B cell (primary cell): Measurements from ENCODE around the gene FGD4. TPM values are rescaled to one million over a fixed set of nuclear protein-coding genes. Genes with fewer than 3 reads are reported as not detected.

Source experiments
- ATAC-seq: fragments of 200-7000 bp; cut with Tn5 transposase; one replicate; pipeline ENCODE4 v1.10.0; 2021; ENCODE audit warnings: low read depth, mild to moderate bottlenecking, moderate number of reproducible peaks, moderate library complexity
- CTCF ChIA-PET: fragments of 350-600 bp; sonication (Branson Sonifier 250); formaldehyde crosslinking; loops from one replicate; lab custom pipeline; 2021; ENCODE audit warnings: antibody characterized with exemption, inconsistent platforms; lab: Charles Lee
- POLR2A ChIA-PET: fragments of 350-600 bp; sonication (Branson Sonifier 250); formaldehyde crosslinking; loops from one replicate; lab custom pipeline; 2021; ENCODE audit warnings: antibody characterized with exemption; lab: Charles Lee
- DNase-seq: peaks from one replicate; pipeline ENCODE4 v3.0.0; 2013
- H2AFZ ChIP-seq: 2 replicates; pipeline ENCODE4 v1.6.1; 2012; ENCODE audit warnings: mild to moderate bottlenecking, low read depth, low read length; ENCODE audit not compliant: insufficient read depth, poor library complexity, severe bottlenecking
- H3K27ac ChIP-seq, 2 donors: 1 replicate in 1 of 2; 2 replicates in 1 of 2; pipeline ENCODE4 v1.5.1; 2012 to 2013; ENCODE audit warnings: low read length in 2 of 2, mild to moderate bottlenecking in 2 of 2, moderate library complexity in 1 of 2
- H3K27me3 ChIP-seq, 4 experiments: fragments of 200-600 bp in 1 of 4; sonication (generic) in 1 of 4; replicated peaks in 1 of 4; 1 replicate in 2 of 4; 2 replicates in 2 of 4; pipeline versions ENCODE4 v1.6.1 to v1.7.0; 2013 to 2016; ENCODE audit warnings: low read length in 3 of 4, mild to moderate bottlenecking in 2 of 4, mixed read lengths in 1 of 4, moderate library complexity in 1 of 4; ENCODE audit not compliant: insufficient read depth in 4 of 4, control insufficient read depth in 3 of 4; ENCODE audit errors: control extremely low read depth in 1 of 4
- H3K36me3 ChIP-seq, 2 experiments: replicated peaks in 1 of 2; 1 replicate in 1 of 2; 2 replicates in 1 of 2; pipeline versions ENCODE4 v1.6.1 to v1.7.1; 2013; ENCODE audit warnings: low read length in 1 of 2; ENCODE audit not compliant: insufficient read depth in 2 of 2, control insufficient read depth in 1 of 2; ENCODE audit errors: control extremely low read depth in 1 of 2, extremely low read depth in 1 of 2
- H3K4me1 ChIP-seq, 2 donors: fragments of 200-600 bp in 1 of 2; sonication (generic) in 1 of 2; 1 replicate in 1 of 2; 2 replicates in 1 of 2; pipeline versions ENCODE4 v1.5.1 to v1.6.1; 2013 to 2017; ENCODE audit warnings: low read length in 2 of 2; ENCODE audit not compliant: control insufficient read depth in 2 of 2, insufficient read depth in 2 of 2
- H3K4me2 ChIP-seq: replicated peaks from 2 replicates; pipeline ENCODE3; 2012; ENCODE audit warnings: mild to moderate bottlenecking, low read depth, low read length; ENCODE audit not compliant: poor library complexity, severe bottlenecking
- H3K4me3 ChIP-seq, 5 experiments: fragments of 200-600 bp in 1 of 5; sonication (generic) in 1 of 5; 1 replicate in 3 of 5; 2 replicates in 2 of 5; pipeline versions ENCODE4 v1.5.1 to v1.7.0; 2011 to 2016; ENCODE audit warnings: low read length in 4 of 5, mild to moderate bottlenecking in 4 of 5, low read depth in 2 of 5, control low read depth in 1 of 5, moderate library complexity in 1 of 5; ENCODE audit not compliant: insufficient read depth in 1 of 5; ENCODE audit errors: control extremely low read depth in 1 of 5, extremely low read depth in 1 of 5
- H3K79me2 ChIP-seq: fragments of 200-600 bp; sonication (generic); one replicate; pipeline ENCODE4 v1.6.0; 2016; ENCODE audit warnings: low read length; ENCODE audit not compliant: control insufficient read depth, insufficient read depth
- H3K9ac ChIP-seq: fragments of 200-600 bp; sonication (generic); 2 replicates; pipeline ENCODE4 v1.6.1; 2017; ENCODE audit warnings: mild to moderate bottlenecking, low read length, moderate library complexity
- H3K9me3 ChIP-seq, 3 donors: one replicate each; pipeline versions ENCODE4 v1.6.1 to v1.7.1; 2013; ENCODE audit warnings: low read length in 2 of 3; ENCODE audit not compliant: control insufficient read depth in 2 of 3, insufficient read depth in 1 of 3; ENCODE audit errors: control extremely low read depth in 1 of 3
- H4K20me1 ChIP-seq: 2 replicates; pipeline ENCODE4 v1.6.0; 2012; ENCODE audit warnings: mild to moderate bottlenecking, low read length; ENCODE audit not compliant: insufficient read depth, control insufficient read depth, poor library complexity, severe bottlenecking
- H3K27ac Mint-ChIP-seq: one replicate; pipeline ENCODE4 v1.8.0; 2021; ENCODE audit warnings: mixed read lengths
- H3K27me3 Mint-ChIP-seq: one replicate; pipeline ENCODE4 v1.8.0; 2021; ENCODE audit warnings: mixed read lengths
- H3K4me1 Mint-ChIP-seq: one replicate; pipeline ENCODE4 v1.8.0; 2021; ENCODE audit warnings: mixed read lengths
- H3K4me3 Mint-ChIP-seq: one replicate; pipeline ENCODE4 v1.8.0; 2021; ENCODE audit warnings: mixed read lengths
- H3K9me3 Mint-ChIP-seq: one replicate; pipeline ENCODE4 v1.8.0; 2022; ENCODE audit warnings: mixed read lengths; ENCODE audit not compliant: insufficient read depth
- CTCF ChIP-seq: fragments of 200-600 bp; IDR thresholded peaks from one replicate; pipeline ENCODE4 v1.8.0; 2022; ENCODE audit warnings: antibody characterized with exemption, mild to moderate bottlenecking
- EZH2 ChIP-seq: IDR thresholded peaks from 2 replicates; pipeline ENCODE4 v1.6.1; 2012; ENCODE audit warnings: borderline replicate concordance, low read depth, mild to moderate bottlenecking, moderate library complexity, low read length; ENCODE audit not compliant: insufficient read depth, poor library complexity, severe bottlenecking
- WGBS: methylation state at CpG from one replicate; pipeline ENCODE4 v1.1.5; 2013; ENCODE audit warnings: missing lambda C conversion rate; ENCODE audit not compliant: insufficient coverage; 5-methylcytosine and 5-hydroxymethylcytosine counted together
- intact Hi-C: fragments of 100-400 bp; cut with micrococcal nuclease; formaldehyde crosslinking; loops from one replicate; pipeline ENCODE4 v1.10.0; 2022
- polyA plus RNA-seq: library from polyadenylated mRNA; depleted of rRNA; stranded (reverse); fragments of >200 nt; gene quantifications from 2 replicates; pipeline ENCODE4 v1.2.3, GENCODE V29; 2012
- total RNA-seq, 2 donors: library from RNA; stranded (reverse); fragments of 120-200 nt in 1 of 2; gene quantifications; 1 replicate in 1 of 2; 2 replicates in 1 of 2; pipeline versions ENCODE4 v1.2.3 to v1.2.4, GENCODE V29; 2013 to 2022

FGD4 gene
- total and polyA plus RNA-seq, 2 donors (not counting 1 experiment from before 2014, with no cell fraction given), result 2.1 to 2.8 TPM

- DNase-seq, result no peak
- Histone ChIP-seq H3K9ac (no peak overlapping the region), H2AFZ (no peak overlapping the region), H4K20me1 (no peaks in the 10 kb centered on the region), H3K4me3 (no peak overlapping the region), H3K79me2 (peaks cover 30% of the 10 kb centered on the region), H3K9me3 (no peaks in the 10 kb centered on the region), H3K4me1 (peaks cover 10 to 15% of the 10 kb centered on the region in 2 donors), H3K27ac (no peak overlapping the region), H3K36me3 (no peaks in the 10 kb centered on the region), H3K4me2 (no peak overlapping the region), H3K27me3 (no peaks in the 10 kb centered on the region)
- intact Hi-C loops, result no loop called here
- peaks cover 27% of the 10 kb centered on the region for H3K4me1 Mint-ChIP-seq
- CTCF ChIA-PET, result interaction anchor here (0.7 kb wide), 1 partner anchor 8 kb away, joined by 3 read pairs; no protein-coding TSS in a partner anchor
- no peak for TF ChIP-seq CTCF
- TF ChIP-seq EZH2, result no peak
- H3K27me3 Mint-ChIP-seq, result no peaks in the 10 kb centered on the region
- POLR2A ChIA-PET, result no interaction called here
- H3K4me3 Mint-ChIP-seq, result no peak overlapping the region
- no peaks in the 10 kb centered on the region for H3K9me3 Mint-ChIP-seq
- ATAC-seq, result no peak
- H3K27ac Mint-ChIP-seq, result no peak overlapping the region
- WGBS, result 94% methylated on average over 2 of the region's 6 CpGs
Observed at GRCh38 chr12:32542428-32543229, 143.3 kb downstream of the FGD4 start.

DNA sequence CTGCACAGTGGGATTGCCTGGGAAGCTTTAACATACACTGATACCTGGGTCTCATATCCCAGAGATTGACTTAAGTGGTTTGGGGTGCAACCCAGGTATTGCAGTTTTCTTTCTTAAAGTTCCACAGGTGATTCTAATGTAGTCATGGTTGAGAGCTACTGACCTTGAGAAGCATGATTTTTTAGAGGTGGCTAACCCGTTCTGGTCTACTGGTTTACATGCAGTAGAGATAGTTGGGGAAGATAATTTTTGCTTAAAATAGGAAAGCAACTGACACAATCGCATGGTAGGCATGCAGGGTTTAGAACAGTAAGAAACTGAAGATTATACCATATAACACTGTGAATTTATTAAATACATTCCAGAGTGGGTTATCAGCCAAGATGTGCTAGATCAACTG is 145.5 kb downstream of the FGD4 start:
- no peaks in the 10 kb centered on the region for H3K27me3 ChIP-seq
- H3K4me1 ChIP-seq, result peaks cover 20 to 28% of the 10 kb centered on the region in 2 donors
- intact Hi-C loops, result no loop called here
- Mint-ChIP-seq H3K9me3 (no peaks in the 10 kb centered on the region), H3K27ac (no peak overlapping the region), H3K4me1 (peaks cover 42% of the 10 kb centered on the region), H3K4me3 (no peak overlapping the region), H3K27me3 (no peaks in the 10 kb centered on the region)
- no peaks in the 10 kb centered on the region for H3K36me3 ChIP-seq
- H3K9me3 ChIP-seq, result no peaks in the 10 kb centered on the region
- no peaks in the 10 kb centered on the region for H4K20me1 ChIP-seq
- TF ChIP-seq CTCF, result no peak
- TF ChIP-seq EZH2, result no peak
- no CpG with 5 or more reads among the region's 2 CpGs for WGBS
- no peak overlapping the region for H3K4me3 ChIP-seq
- DNase-seq (no peak), ATAC-seq (no peak)
- POLR2A ChIA-PET, result no interaction called here
- no peak overlapping the region for H3K27ac ChIP-seq
- H3K9ac ChIP-seq, result no peak overlapping the region
- CTCF ChIA-PET, result interaction anchor here (0.8 kb wide), 1 partner anchor 19 kb away, joined by 3 read pairs; no protein-coding TSS in a partner anchor
- peaks cover 22% of the 10 kb centered on the region for H3K79me2 ChIP-seq
- no peak overlapping the region for H2AFZ ChIP-seq
- H3K4me2 ChIP-seq, result no peak overlapping the region
